HG02571 (cell line): ENCODE results near the gene ALKBH1.
"Not testable (repeated sequence)": the region's sequence is repeated elsewhere in the genome, so short reads cannot be mapped to it uniquely, and the experiment has no call there.

Source experiments
- ATAC-seq: cut with Tn5 transposase; IDR thresholded peaks from one replicate; pipeline ENCODE4 v1.9.1; 2021; ENCODE audit warnings: mild to moderate bottlenecking, moderate library complexity; ENCODE audit not compliant: unreplicated experiment

The ALKBH1 gene

GRCh38 chr14:77635466-77635865 lies 72.4 kb downstream of the ALKBH1 start:
- not testable (repeated sequence) for ATAC-seq

- no peak for ATAC-seq
Observed at GRCh38 chr14:77630111-77630510, 77.7 kb downstream of the ALKBH1 start.

DNA sequence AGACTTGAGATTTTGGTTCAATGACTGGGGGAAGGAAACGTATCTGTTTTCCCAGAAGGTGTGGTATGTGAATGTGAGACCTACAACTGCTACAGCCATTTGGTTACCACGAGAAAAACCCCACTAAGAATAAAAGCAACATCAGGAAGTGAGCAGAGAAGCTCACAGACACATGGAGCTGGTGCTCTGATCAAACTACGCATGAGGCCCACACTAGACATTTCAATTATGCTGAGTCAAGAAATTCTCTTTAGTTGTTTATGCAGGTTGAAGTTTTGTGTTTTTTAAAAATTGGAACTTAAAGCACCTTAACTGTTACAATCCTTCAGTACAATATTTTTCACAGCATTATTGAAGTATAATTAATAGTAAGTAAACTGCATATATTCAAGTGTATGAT lies 82.5 kb downstream of the ALKBH1 start:
- no peak for ATAC-seq

GRCh38 chr14:77623201-77623600 lies 84.6 kb downstream of the ALKBH1 start:
- ATAC-seq = no peak
